ENCODE measurements around the gene PLK3. TPM values are rescaled to one million over a fixed set of nuclear protein-coding genes. Genes with fewer than 3 reads are reported as not detected.

PLK3 gene
- total and polyA plus RNA-seq, 2 experiments from 2014 or later, result 8.7 to 15.1 TPM

GRCh38 chr1:44851308-44851707 is 51.1 kb downstream of the PLK3 start (continued):
- TF ChIP-seq ZNF462 (CRISPR knock-in tag; IDR thresholded peaks at IDR 0.05) (no peak), REST (IDR thresholded peaks at IDR 0.05; ENCODE audit: unreplicated experiment) (no peak), POLR2AphosphoS5 (IDR thresholded peaks at IDR 0.05; ENCODE audit: low read depth) (no peak), ETS1 (IDR thresholded peaks at IDR 0.05) (no peak)

- H2AFZ ChIP-seq, result no peak overlapping the region
- H3K27ac ChIP-seq (ENCODE audit: low read depth), result no peak overlapping the region
- H3K4me1 ChIP-seq (ENCODE audit: insufficient read depth), result no peaks in the 10 kb centered on the region
- no peak for DNase-seq (ENCODE audit: low spot score)
- no peaks in the 10 kb centered on the region for H4K20me1 ChIP-seq (replicated peaks; ENCODE audit: insufficient read depth)
- ATAC-seq, result no peak
- no peaks in the 10 kb centered on the region for H3K79me2 ChIP-seq (replicated peaks; ENCODE audit: insufficient read depth)
- H3K27ac Mint-ChIP-seq, result no peak overlapping the region
- no peaks in the 10 kb centered on the region for H3K4me1 Mint-ChIP-seq
- H3K9me2 ChIP-seq (ENCODE audit: insufficient read depth), result no peaks in the 10 kb centered on the region
- no peaks in the 10 kb centered on the region for H3K27me3 ChIP-seq (ENCODE audit: insufficient read depth)
- H3K4me2 ChIP-seq, result no peak overlapping the region
- H3K9me3 Mint-ChIP-seq, result no peaks in the 10 kb centered on the region
- H3K4me3 ChIP-seq, result no peak overlapping the region
- H3F3A ChIP-seq (replicated peaks; ENCODE audit: low read depth), result no peaks in the 10 kb centered on the region
- peaks cover 3% of the 10 kb centered on the region for H3K27me3 Mint-ChIP-seq (ENCODE audit: insufficient read depth, low read depth, poor library complexity)
- peaks cover 3% of the 10 kb centered on the region for H3K36me3 Mint-ChIP-seq (ENCODE audit: low read depth)
- no peak overlapping the region for H3K4me3 Mint-ChIP-seq
- no peaks in the 10 kb centered on the region for H3K36me3 ChIP-seq (ENCODE audit: insufficient read depth)
- TF ChIP-seq STAT1 (IDR thresholded peaks at IDR 0.05; ENCODE audit: unreplicated experiment), result no peak
- TF ChIP-seq EZH2phosphoT487 (IDR thresholded peaks at IDR 0.05; ENCODE audit: unreplicated experiment), result no peak
- no peak for TF ChIP-seq REST (IDR thresholded peaks at IDR 0.05; ENCODE audit: unreplicated experiment)
- no peak for TF ChIP-seq JUNB (IDR thresholded peaks at IDR 0.05; ENCODE audit: unreplicated experiment)
- no peak for TF ChIP-seq CREB1 (CRISPR knock-in tag; IDR thresholded peaks at IDR 0.05; ENCODE audit: low read depth)
- TF ChIP-seq ETS1 (IDR thresholded peaks at IDR 0.05), result no peak
- no peak for TF ChIP-seq EZH2 (IDR thresholded peaks at IDR 0.05; ENCODE audit: low read depth, unreplicated experiment)
- no peak for TF ChIP-seq POLR2AphosphoS5 (IDR thresholded peaks at IDR 0.05; ENCODE audit: low read depth)
These were observed 53.0 kb downstream of the PLK3 start for GRCh38 chr1:44853201-44853600.

All from GM23338 (cell line).